Lower leg skin (tissue), 3 donors: Measurements from ENCODE around the gene DKC1.

ENCODE experiments used
- CTCF ChIP-seq, 3 donors: fragments of 450-650 bp; IDR thresholded peaks; one replicate each; pipeline ENCODE4 v1.5.1; 2016; ENCODE audit warnings: antibody characterized with exemption in 3 of 3, mild to moderate bottlenecking in 3 of 3, moderate library complexity in 2 of 3
- POLR2A ChIP-seq, 2 donors: fragments of 450-650 bp; IDR thresholded peaks; one replicate each; pipeline ENCODE4 v1.6.1; 2016 to 2017; ENCODE audit warnings: antibody characterized with exemption in 2 of 2, mild to moderate bottlenecking in 1 of 2, moderate library complexity in 1 of 2

DNA sequence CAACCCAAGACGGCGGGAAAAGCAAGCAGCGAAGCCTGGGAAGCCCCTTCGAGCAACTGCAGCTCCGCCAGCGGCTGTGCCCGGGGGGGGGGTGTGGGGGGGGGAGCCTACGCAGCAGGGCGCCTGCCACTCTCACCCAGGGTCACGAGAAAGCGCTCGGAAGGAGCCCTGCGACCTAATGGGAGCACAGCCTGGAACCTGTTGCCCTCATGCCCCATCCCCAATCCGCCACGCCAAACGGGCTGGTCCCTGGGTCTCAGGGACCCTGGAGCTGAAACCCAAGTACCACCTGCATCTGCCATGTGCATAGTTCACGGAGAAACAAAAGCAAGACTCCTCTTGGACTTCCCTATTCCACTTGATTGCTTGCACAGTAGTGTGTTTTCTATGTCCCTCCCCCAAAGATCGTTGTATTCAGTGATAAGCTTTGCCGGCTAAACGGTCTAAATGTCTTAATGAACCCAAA is 11.4 kb upstream of the DKC1 start:
- TF ChIP-seq POLR2A (IDR thresholded peaks at IDR 0.05) = no peak
- TF ChIP-seq CTCF (IDR thresholded peaks at IDR 0.05) = no peak
